T47D (cell line): ENCODE data around the gene CREB5.

Experiments used
- DNase-seq, 2 experiments: peaks; one replicate each; pipeline versions ENCODE4 v3.0.0 to v3.0.0-alpha.2; 2011 to 2012; ENCODE audit warnings: low read depth in 1 of 2, low spot score in 1 of 2
- JUND ChIP-seq: IDR thresholded peaks from 2 replicates; pipeline ENCODE4 v1.6.1; 2012; ENCODE audit warnings: low read depth
- in situ Hi-C: cut with HindIII; loops from 2 replicates; pipeline ENCODE4 v1.10.0; 2016; ENCODE audit warnings: low sequenced_read_pairs, low pct_unique_long_range_greater_than_20kb

CREB5 gene

GRCh38 chr7:28853834-28854749 lies 441.8 kb downstream of the CREB5 start:
- DNase-seq: peak; percentile 88 to 98
- no peak for TF ChIP-seq JUND
- in situ Hi-C loops: no loop called here

DNA sequence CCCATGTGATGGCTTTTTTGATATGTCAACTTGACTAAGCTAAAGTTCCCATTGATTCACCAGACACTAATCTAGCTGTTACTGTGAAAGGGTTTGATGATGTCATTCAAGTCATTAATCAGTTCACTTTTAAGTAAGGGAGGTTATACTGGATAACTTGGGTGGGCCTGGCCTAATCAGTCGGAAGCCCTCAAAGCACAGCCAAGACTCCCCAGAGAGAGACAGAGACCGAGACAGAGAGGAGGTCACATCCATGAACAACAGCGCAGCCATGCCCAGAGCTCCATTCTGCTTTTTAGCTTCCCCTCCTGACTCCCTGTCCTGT lies 442.4 kb downstream of the CREB5 start:
- in situ Hi-C loops: no loop called here
- no peak for TF ChIP-seq JUND
- DNase-seq: no peak

- no peak for TF ChIP-seq JUND
- in situ Hi-C loops: no loop called here
- DNase-seq: no peak
Observed at GRCh38 chr7:28855538-28856217, 443.4 kb downstream of the CREB5 start.

DNA sequence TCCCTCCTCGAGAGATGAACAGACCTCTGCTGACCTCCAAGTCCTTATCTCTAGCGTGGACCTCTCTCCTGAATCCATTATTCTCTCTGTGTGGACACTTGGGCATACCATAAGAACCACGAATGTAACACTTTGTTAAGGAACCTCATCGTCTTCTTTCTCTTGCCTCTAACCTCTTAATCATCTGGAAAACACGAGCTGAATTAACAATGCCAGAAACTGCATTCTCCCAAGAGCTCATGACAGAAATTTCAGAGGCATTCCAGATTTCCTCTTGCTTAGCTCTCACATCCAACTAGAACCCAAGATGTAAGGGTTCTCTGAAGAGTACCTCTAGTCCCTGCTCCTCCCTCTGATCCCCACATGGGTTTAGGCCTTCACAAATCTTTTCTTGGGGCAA lies 444.3 kb downstream of the CREB5 start:
- DNase-seq: no peak
- in situ Hi-C loops: no loop called here
- no peak for TF ChIP-seq JUND

DNA sequence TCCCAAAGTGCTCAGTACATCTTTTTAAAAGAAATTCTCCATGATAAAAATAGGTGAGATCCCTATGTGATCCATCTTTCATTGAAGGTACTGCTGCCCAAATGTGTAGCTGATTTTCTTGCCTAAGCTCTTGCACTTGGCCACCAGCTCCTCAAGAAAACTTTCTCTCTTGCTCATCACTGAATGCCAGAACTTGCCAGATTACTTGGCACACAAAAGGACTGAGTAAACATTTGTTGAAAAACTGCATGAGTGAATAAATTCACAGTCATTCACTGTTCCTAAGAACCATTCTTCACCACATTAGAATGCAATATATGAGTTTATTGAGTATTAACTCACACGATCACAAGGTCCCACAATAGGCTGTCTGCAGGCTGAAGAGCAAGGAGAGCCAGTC lies 445.9 kb downstream of the CREB5 start:
- in situ Hi-C loops: no loop called here
- peak in 1 of 2 experiments; percentile 40 for DNase-seq
- TF ChIP-seq JUND: no peak

GRCh38 chr7:28858895-28859294 lies 446.6 kb downstream of the CREB5 start:
- in situ Hi-C loops: no loop called here
- TF ChIP-seq JUND: no peak

GRCh38 chr7:28861825-28862224 lies 449.5 kb downstream of the CREB5 start:
- DNase-seq: no peak
- no peak for TF ChIP-seq JUND
- in situ Hi-C loops: no loop called here

More at GRCh38 chr7:28858895-28859294, 446.6 kb downstream of the CREB5 start:
- no peak for DNase-seq

GRCh38 chr7:28862595-28863272 lies 450.4 kb downstream of the CREB5 start:
- DNase-seq: no peak
- in situ Hi-C loops: no loop called here
- TF ChIP-seq JUND: no peak

GRCh38 chr7:28865601-28866144 lies 453.4 kb downstream of the CREB5 start:
- DNase-seq: no peak
- no peak for TF ChIP-seq JUND
- in situ Hi-C loops: no loop called here

DNA sequence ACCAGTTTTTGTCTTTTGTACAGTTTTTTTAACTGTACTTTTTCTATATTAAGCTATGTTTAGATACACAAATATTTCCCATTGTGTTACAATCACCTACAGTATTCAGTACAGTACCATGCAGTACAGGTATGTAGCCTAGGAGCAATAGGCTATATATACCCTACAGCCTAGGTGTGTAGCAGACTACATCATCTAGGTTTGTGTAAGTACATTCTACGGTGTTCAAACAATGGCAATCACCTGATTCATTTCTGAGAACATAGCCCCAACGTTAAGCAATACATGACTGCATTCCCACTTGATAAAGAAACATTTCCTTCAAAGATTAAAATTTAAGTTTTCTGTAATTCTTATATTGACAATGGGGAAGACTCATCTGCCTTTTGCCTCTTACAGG lies 456.4 kb downstream of the CREB5 start:
- DNase-seq: no peak
- no peak for TF ChIP-seq JUND
- in situ Hi-C loops: no loop called here

DNA sequence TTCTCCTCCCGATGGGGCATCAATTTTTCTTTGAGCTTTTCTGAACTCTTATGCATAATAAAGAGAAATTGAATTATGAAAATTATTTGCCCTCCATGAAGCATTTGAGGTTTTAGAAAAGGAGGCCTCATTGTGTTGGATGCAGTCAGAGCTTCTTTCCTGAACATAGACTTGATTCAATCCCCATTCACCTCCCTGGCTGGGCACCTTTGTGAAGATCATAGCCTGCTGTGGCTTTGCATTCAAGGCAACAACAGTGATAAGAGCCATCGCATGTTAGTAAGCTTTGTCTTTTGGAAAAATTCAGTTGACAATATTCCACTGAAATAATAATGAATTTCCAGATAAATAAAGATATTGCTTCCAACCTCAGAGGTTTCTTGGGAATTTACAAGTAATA lies 458.8 kb downstream of the CREB5 start:
- DNase-seq: no peak
- TF ChIP-seq JUND: no peak
- in situ Hi-C loops: no loop called here

DNA sequence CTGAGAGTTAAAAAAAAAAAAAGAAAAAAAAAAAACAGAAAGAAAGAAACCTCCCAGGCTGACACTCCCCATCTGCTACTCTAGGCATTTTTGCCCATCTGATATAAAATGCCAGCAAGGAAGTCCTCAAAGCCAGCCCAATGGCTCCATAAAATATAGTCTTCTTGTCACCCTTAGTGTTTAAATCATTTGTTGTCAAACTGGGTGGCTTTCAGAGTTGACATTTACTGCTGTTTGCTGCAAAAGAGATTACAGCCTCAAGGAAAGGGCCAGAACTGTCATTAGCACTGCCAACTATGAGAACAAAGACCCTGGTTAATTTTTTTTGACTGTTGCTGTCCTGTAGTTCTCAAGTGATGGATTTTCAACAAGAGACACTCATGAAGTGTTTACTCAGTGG lies 459.3 kb downstream of the CREB5 start:
- DNase-seq: no peak
- in situ Hi-C loops: no loop called here

GRCh38 chr7:28872226-28872625 lies 459.9 kb downstream of the CREB5 start:
- no peak for TF ChIP-seq JUND
- in situ Hi-C loops: no loop called here
- DNase-seq: no peak

More for the DNA sequence above, 459.3 kb downstream of the CREB5 start:
- no peak for TF ChIP-seq JUND
